Endothelial cell of umbilical vein (primary cell): Measurements from ENCODE around the gene ZSWIM5. TPM values are rescaled to one million over a fixed set of nuclear protein-coding genes. Genes with fewer than 3 reads are reported as not detected.
"Not testable (repeated sequence)": the region's sequence is repeated elsewhere in the genome, so short reads cannot be mapped to it uniquely, and the experiment has no call there.

ENCODE experiments used
- BruUV-seq: library from RNA; stranded (reverse); fragments of 400-500 nt; replicated peaks from 2 replicates; lab custom pipeline; 2021; lab: Mats Ljungman, UMichigan
- CTCF ChIA-PET: fragments of 300-600, 350-600 bp; sonication (Branson Sonifier 250); formaldehyde crosslinking; loops from one replicate; lab custom pipeline; 2021; ENCODE audit warnings: antibody characterized with exemption, inconsistent platforms; lab: Charles Lee
- POLR2A ChIA-PET: fragments of 300-600, 350-600 bp; sonication (Branson Sonifier 250); formaldehyde crosslinking; loops from one replicate; lab custom pipeline; 2021; ENCODE audit warnings: antibody characterized with exemption, inconsistent platforms; lab: Charles Lee
- DNase-seq: peaks from one replicate; pipeline ENCODE4 v3.0.0-alpha.2; 2011; ENCODE audit warnings: low read depth, low spot score
- FAIRE-seq: peaks from 2 replicates; lab custom pipeline; 2011; peaks lifted over from hg19 to GRCh38; lab: Jason Lieb, UNC
- H2AFZ ChIP-seq: 2 replicates; pipeline ENCODE4 v1.6.0; 2012; ENCODE audit warnings: low read depth, low read length, control low read depth, inconsistent platforms
- H3K27ac ChIP-seq: 2 replicates; pipeline ENCODE4 v1.5.1; 2011; ENCODE audit warnings: low read depth, mild to moderate bottlenecking, control low read depth, low read length, moderate library complexity; ENCODE audit not compliant: insufficient read depth
- H3K27me3 ChIP-seq, 2 experiments: 2 replicates each; pipeline versions ENCODE4 v1.6.0 to v1.6.1; 2011; ENCODE audit warnings: low read length in 2 of 2, mixed read lengths in 1 of 2; ENCODE audit not compliant: control insufficient read depth in 2 of 2, insufficient read depth in 2 of 2
- H3K36me3 ChIP-seq, 2 experiments: 2 replicates in 1 of 2; 3 replicates in 1 of 2; pipeline ENCODE4 v1.5.1; 2011; ENCODE audit warnings: low read length in 2 of 2, mild to moderate bottlenecking in 1 of 2, moderate library complexity in 1 of 2; ENCODE audit not compliant: control insufficient read depth in 2 of 2, insufficient read depth in 2 of 2; ENCODE audit errors: extremely low read depth in 1 of 2
- H3K4me1 ChIP-seq: 3 replicates; pipeline ENCODE4 v1.5.1; 2011; ENCODE audit warnings: mild to moderate bottlenecking, low read length; ENCODE audit not compliant: control insufficient read depth, insufficient read depth; ENCODE audit errors: extremely low read depth
- H3K4me2 ChIP-seq: 2 replicates; pipeline ENCODE4 v1.6.1; 2011; ENCODE audit warnings: low read length, control low read depth, mixed read lengths; ENCODE audit not compliant: insufficient read depth
- H3K4me3 ChIP-seq, 3 experiments: fragments of 200-600 bp in 1 of 3; sonication (generic), shearing (Covaris generic) in 1 of 3; replicated peaks in 1 of 3; 2 replicates each; pipeline ENCODE4 v1.5.1; 2011 to 2016; ENCODE audit warnings: control low read depth in 3 of 3, low read length in 3 of 3, mild to moderate bottlenecking in 2 of 3, inconsistent platforms in 1 of 3, low read depth in 1 of 3, moderate library complexity in 1 of 3; ENCODE audit not compliant: insufficient read depth in 1 of 3
- H3K79me2 ChIP-seq: 2 replicates; pipeline ENCODE4 v1.6.0; 2012; ENCODE audit warnings: low read length, inconsistent platforms; ENCODE audit not compliant: control insufficient read depth, insufficient read depth
- H3K9ac ChIP-seq: replicated peaks from 2 replicates; pipeline ENCODE3; 2011; ENCODE audit warnings: low read length, control low read depth; ENCODE audit not compliant: insufficient read depth; ENCODE audit errors: extremely low read depth
- H3K9me1 ChIP-seq: replicated peaks from 3 replicates; pipeline ENCODE4 v1.6.0; 2011; ENCODE audit warnings: mild to moderate bottlenecking, low read length; ENCODE audit not compliant: control insufficient read depth, insufficient read depth; ENCODE audit errors: extremely low read depth
- H3K9me3 ChIP-seq: replicated peaks from 2 replicates; pipeline ENCODE4 v1.5.1; 2012; ENCODE audit warnings: low read length, inconsistent platforms; ENCODE audit not compliant: control insufficient read depth, insufficient read depth
- H4K20me1 ChIP-seq: replicated peaks from 2 replicates; pipeline ENCODE3; 2011; ENCODE audit warnings: mild to moderate bottlenecking, low read length; ENCODE audit not compliant: control insufficient read depth, insufficient read depth; ENCODE audit errors: extremely low read depth
- EZH2 ChIP-seq: IDR thresholded peaks from 2 replicates; pipeline ENCODE4 v1.6.1; 2012; ENCODE audit warnings: borderline replicate concordance, low read depth, mild to moderate bottlenecking, moderate library complexity, low read length, inconsistent platforms; ENCODE audit not compliant: severe bottlenecking
- GATA2 ChIP-seq: IDR thresholded peaks from 2 replicates; pipeline ENCODE4 v1.7.0; 2011; ENCODE audit warnings: low read depth, mild to moderate bottlenecking, moderate library complexity, mixed read lengths, low read length; ENCODE audit not compliant: insufficient read length, insufficient read depth
- JUN ChIP-seq: IDR thresholded peaks from 2 replicates; pipeline ENCODE4 v1.6.1; 2011; ENCODE audit warnings: borderline replicate concordance, low read depth; ENCODE audit not compliant: insufficient read length, insufficient read depth
- dilution Hi-C: fragments of 300-500 bp; cut with MboI; formaldehyde crosslinking; loops from one replicate; pipeline ENCODE4 v1.15.0; 2019; ENCODE audit warnings: low sequenced_read_pairs; ENCODE audit not compliant: extremely low pct_ligation_motif_present
- intact Hi-C: fragments of 100-400 bp; cut with micrococcal nuclease; formaldehyde crosslinking; loops from one replicate; pipeline ENCODE4 v1.10.0; 2022
- polyA plus RNA-seq, 4 experiments: library from polyadenylated mRNA; depleted of rRNA in 3 of 4; stranded (reverse) in 3 of 4; unstranded in 1 of 4; fragments of >200 nt; gene quantifications; 2 replicates each; pipeline versions ENCODE4 v1.2.1 to v1.2.3, GENCODE V29; 2011 to 2012; ENCODE audit warnings: missing spikeins in 1 of 4
- total RNA-seq: library from RNA; stranded (reverse); gene quantifications from 2 replicates; pipeline ENCODE4 v1.2.3, GENCODE V29; 2021

The ZSWIM5 gene
- total and polyA plus RNA-seq, 2 donors (not counting 3 experiments of a cell fraction or from before 2014, with no cell fraction given), result 1.6 to 4.3 TPM

DNA sequence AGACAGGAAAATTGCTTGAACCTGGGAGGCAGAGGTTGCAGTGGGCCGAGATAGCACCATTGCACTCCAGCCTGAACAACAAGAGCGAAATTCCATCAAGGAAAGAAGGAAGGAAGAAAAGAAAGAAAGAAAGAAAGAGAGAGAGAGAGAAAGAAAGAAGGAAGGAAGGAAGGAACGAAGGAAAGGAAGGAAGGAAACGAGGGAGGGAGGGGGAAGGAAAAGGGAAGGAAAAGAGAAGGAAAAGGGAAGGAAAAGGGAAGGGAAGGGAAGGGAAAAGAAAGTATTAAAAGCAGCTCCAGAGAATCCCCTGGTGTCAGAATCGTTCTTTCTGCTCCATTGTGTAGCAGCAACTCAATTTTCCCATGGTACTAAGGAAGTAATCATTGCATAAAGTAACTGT lies 19.2 kb upstream of the ZSWIM5 start:
- no peak overlapping the region for H3K4me2 ChIP-seq
- POLR2A ChIA-PET, result no interaction called here

DNA sequence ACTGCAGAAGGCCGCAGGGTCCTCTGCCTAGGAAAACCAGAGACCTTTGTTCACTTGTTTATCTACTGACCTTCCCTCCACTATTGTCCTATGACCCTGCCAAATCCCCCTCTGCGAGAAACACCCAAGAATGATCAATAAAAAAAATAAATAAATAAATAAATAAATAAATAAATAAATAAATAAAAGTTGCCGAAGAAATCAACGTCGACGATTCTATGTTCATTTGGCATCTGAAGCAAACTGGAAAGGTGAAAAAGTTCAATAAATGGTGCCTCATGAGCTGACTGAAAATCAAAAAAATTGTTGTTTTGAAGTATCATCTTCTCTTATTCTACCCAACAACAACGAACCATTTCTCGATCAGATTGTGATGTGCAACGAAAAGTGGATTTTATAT lies 17.3 kb upstream of the ZSWIM5 start:
- POLR2A ChIA-PET, result not testable (repeated sequence)
- CTCF ChIA-PET, result interaction anchor here (0.7 kb wide), 1 partner anchor 219 kb away, joined by 4 read pairs; no protein-coding TSS in a partner anchor

More for the DNA sequence above, 19.2 kb upstream of the ZSWIM5 start:
- no TSS peak for BruUV-seq
- dilution Hi-C loops (no loop called here), intact Hi-C loops (no loop called here)
- Histone ChIP-seq H3K4me3 (no peak overlapping the region), H2AFZ (no peak overlapping the region), H4K20me1 (no peaks in the 10 kb centered on the region), H3K27me3 (peaks cover 0 to 2% of the 10 kb centered on the region in 2 experiments), H3K9ac (no peak overlapping the region), H3K36me3 (no peaks in the 10 kb centered on the region), H3K9me1 (no peaks in the 10 kb centered on the region), H3K27ac (no peak overlapping the region), H3K79me2 (no peaks in the 10 kb centered on the region), H3K4me1 (no peaks in the 10 kb centered on the region), H3K9me3 (no peaks in the 10 kb centered on the region)
- DNase-seq (no peak), FAIRE-seq (no peak)
- CTCF ChIA-PET, result interaction anchor here (2.2 kb wide), 1 partner anchor 8 kb away, joined by 5 read pairs; no protein-coding TSS in a partner anchor
- no peak for TF ChIP-seq JUN
- TF ChIP-seq EZH2, result no peak
- TF ChIP-seq GATA2, result no peak

More for the DNA sequence above, 17.3 kb upstream of the ZSWIM5 start:
- H3K9ac ChIP-seq, H3K36me3 ChIP-seq, H3K79me2 ChIP-seq, H3K9me3 ChIP-seq, H3K4me2 ChIP-seq, H3K27ac ChIP-seq, H3K4me3 ChIP-seq, DNase-seq, intact Hi-C loops, H3K4me1 ChIP-seq, dilution Hi-C loops, BruUV-seq, H3K27me3 ChIP-seq, H4K20me1 ChIP-seq, H3K9me1 ChIP-seq, FAIRE-seq, H2AFZ ChIP-seq: not testable (repeated sequence)
